Hindlimb muscle (tissue), 1 donor: ENCODE data around the gene HSD17B2. TPM values are rescaled to one million over a fixed set of nuclear protein-coding genes. Genes with fewer than 3 reads are reported as not detected.

ENCODE experiments used
- DNase-seq: peaks from one replicate; pipeline ENCODE4 v3.0.0-alpha.2; 2013
- polyA plus RNA-seq: library from polyadenylated mRNA; unstranded; fragments of 120-200 nt; gene quantifications from one replicate; pipeline ENCODE4 v1.2.1, GENCODE V29; 2013; ENCODE audit not compliant: insufficient read length

HSD17B2 gene
- polyA plus RNA-seq, 1 donor = 0.30 TPM

DNA sequence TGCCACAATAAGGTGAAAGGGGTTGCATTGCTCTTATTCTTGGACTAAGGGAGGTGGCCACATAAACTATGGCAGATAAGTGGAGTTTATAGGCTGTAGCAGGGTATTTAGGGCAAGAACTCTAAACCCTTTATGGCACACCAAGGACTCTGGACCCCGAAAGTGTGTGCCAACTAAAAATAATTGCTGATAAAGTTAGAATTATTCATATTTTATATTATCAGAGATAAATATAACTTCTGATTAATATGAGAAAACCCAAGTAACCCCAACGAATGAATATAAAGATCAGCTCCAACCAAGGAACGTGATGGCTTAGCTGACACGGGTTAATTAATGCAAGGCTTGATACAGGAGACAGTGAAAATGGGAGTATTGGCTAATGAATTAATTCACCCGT, 15.0 kb upstream of the HSD17B2 start:
- DNase-seq = no peak

DNA sequence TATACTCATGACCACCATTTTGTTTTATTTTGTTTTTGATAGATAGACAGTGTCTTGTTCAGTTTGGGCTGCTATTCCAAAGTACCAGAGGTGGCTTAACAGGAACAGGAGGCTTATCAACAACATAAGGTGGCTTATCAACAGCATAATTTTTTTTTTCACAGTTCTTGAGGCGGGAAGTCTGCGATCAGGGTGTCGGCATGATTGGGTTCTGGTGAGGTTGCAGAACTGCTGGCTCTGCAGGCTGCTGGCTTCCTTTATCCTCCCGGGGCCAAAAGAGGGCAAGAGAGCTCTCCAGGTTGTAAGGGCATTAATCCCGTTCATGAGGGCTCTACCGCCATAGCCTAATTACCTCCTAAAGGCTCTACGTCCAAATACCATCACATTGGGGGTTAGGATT, 11.8 kb upstream of the HSD17B2 start:
- no peak for DNase-seq

GRCh38 chr16:82024316-82024715, 10.7 kb upstream of the HSD17B2 start:
- no peak for DNase-seq

GRCh38 chr16:82024883-82025282, 10.2 kb upstream of the HSD17B2 start:
- no peak for DNase-seq

- no peak for DNase-seq
These were observed 7.4 kb upstream of the HSD17B2 start for GRCh38 chr16:82027629-82028064.

DNA sequence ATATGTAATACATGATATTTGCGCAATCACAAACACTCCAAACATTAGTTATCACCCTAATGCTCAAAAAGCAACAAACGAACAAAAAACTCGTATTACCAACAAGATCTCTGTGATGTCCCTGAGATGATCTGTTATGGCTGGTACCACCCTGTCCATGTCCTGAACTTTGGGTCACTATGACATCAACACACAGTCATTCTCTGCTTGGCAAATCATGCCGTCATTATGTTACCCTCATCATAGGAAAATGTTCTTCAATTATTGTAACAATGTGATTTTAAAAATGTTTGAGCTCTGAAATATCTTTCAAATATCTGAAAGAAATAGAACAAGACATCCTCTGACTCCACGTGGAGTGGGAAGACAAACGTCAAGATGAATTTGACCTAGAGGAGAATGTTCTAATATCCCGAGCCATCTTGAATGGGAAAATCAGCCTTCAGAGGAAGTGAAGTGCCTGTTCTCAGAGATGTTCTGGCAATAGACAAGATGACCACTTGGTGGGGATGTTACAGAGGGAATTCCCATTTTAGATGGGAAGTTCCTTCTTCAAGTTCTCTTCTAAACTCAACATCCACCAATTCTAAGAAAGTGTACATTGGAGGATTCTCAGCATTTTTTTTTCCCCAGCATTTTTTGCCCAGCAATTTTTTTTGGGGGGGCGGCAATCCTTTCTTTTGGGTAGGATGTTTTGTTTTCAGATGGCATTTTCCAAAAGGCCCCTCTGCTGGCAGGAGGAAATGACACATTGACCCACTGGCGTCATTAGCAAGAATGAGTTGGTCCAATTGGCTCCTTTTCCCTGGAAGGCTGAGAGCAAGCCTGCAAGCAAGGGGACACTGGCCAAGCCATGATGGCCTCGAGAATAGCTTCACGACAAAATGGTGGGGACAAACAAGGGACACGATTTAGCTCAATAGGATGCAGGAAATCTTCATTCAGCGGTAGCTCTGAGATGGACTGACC, 3.7 kb upstream of the HSD17B2 start:
- DNase-seq = peak; percentile 24

GRCh38 chr16:82033006-82033405, 2.0 kb upstream of the HSD17B2 start:
- no peak for DNase-seq

- no peak for DNase-seq
These were observed 1.3 kb upstream of the HSD17B2 start for GRCh38 chr16:82033683-82034300.

- no peak for DNase-seq
These were observed 2.2 kb downstream of the HSD17B2 start for GRCh38 chr16:82037251-82037650.

GRCh38 chr16:82037666-82038065, 2.6 kb downstream of the HSD17B2 start:
- no peak for DNase-seq

DNA sequence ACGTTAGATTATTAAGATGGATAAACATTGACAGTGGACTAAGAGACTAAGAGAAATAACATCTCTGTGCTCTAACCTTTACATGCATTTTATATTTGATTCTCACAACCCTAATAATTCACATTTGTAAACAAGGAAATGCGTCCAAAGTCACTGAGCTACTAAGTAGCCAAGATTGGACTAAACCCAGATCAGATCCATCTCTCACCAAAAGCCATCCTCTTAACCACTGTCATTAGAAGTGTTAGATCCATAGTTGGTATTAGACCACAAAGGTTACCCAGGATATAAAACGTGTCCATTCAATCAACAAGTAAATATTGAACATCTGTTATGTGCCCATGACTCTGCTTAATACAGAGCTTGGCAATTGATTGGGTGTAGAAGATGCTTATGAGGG, 5.2 kb downstream of the HSD17B2 start:
- DNase-seq = no peak

DNA sequence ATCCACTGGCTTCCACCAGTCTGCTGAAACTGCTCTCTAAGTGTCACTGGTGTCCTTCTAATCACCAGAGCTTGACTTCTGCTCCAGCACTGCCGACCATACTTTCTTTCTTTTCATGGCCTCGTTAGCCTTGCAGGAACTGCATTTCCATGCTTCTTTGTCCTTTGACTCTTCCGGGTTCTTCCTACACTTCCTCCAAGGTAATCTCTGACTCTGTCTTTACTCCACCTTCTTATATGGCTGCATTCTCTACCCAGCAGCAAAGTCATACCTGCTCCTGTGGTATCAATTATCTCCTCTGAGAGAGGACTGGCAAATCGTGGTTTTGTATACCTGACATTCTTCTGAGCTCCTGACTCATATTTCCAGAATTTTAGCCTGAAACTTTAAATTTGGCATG, 6.5 kb downstream of the HSD17B2 start:
- DNase-seq = no peak

GRCh38 chr16:82042144-82042543, 7.1 kb downstream of the HSD17B2 start:
- no peak for DNase-seq

GRCh38 chr16:82042846-82043245, 7.8 kb downstream of the HSD17B2 start:
- no peak for DNase-seq

DNA sequence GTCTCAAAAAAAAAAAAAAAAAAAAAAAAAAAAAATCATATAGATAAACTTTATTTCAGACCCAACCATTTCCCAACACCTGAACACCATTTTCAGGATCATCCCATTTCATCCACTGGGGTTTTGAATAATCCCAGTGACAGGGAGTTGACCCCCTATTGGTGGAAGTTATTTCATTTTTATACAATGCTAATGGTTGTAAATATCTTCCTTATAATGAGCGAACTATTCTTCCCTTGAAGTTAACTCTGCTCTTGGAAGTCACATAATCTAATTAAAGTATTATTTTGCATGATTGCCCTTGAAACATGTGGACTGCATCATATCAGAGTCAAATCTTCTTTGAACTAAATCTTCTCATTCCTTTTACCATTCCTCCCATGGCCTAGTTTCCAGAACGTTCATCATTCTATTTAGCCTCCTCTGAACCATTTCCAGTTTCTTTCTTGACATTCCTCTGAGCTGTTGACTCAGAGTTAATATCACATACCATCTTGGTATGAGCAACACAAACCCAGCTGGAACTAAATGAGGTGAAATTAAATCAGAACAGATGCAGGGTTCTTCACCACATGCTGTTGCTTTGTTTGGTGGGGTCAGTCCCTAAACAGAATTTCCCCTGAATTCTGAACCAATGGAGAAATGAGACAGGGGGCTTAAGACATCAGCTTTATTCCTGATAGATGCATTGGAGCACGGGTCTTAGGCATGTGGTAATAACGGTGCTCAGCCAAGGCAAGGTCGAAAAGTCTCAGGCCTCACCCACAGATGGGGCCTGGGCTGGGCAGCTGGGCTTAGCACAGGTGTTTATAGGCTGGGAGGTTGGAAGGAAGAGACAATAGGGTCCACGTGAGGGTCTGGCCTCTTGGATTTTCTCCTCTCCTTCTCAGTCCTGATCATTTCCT, 8.9 kb downstream of the HSD17B2 start:
- no peak for DNase-seq

GRCh38 chr16:82044585-82044911, 9.5 kb downstream of the HSD17B2 start:
- no peak for DNase-seq

- no peak for DNase-seq
These were observed 10.4 kb downstream of the HSD17B2 start for GRCh38 chr16:82045465-82045864.

DNA sequence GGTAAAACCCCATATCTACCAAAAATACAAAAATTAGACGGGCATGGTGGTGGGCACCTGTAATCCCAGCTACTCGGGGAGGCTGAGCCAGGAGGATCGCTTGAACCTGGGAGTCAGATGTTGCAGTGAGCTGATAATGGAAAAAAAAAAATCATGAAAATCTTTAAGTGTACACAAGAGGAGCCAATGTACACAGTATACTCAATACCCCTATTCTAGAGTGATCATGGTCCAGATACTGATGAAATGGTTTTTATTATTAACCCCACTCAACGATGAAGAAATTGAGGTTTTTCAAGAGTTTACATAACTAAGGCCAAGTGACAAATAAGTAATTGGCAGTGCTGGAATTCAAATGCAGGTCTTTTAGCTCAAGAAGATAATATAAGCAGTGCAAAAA, 11.5 kb downstream of the HSD17B2 start:
- DNase-seq = no peak

- DNase-seq = no peak
These were observed 11.9 kb downstream of the HSD17B2 start for GRCh38 chr16:82046941-82047340.

GRCh38 chr16:82047374-82047773, 12.3 kb downstream of the HSD17B2 start:
- no peak for DNase-seq

- DNase-seq = no peak
These were observed 12.7 kb downstream of the HSD17B2 start for GRCh38 chr16:82047787-82048186.

GRCh38 chr16:82049484-82049883, 14.4 kb downstream of the HSD17B2 start:
- DNase-seq = no peak

GRCh38 chr16:82050506-82050905, 15.5 kb downstream of the HSD17B2 start:
- DNase-seq = no peak
